ENCODE results near the gene BCAP31. TPM values are rescaled to one million over a fixed set of nuclear protein-coding genes. Genes with fewer than 3 reads are reported as not detected.
"Not testable (repeated sequence)": the region's sequence is repeated elsewhere in the genome, so short reads cannot be mapped to it uniquely, and the experiment has no call there.

The BCAP31 gene
- total RNA-seq, 1 donor, result 111 TPM

GRCh38 chrX:153703036-153703370 is 21.2 kb downstream of the BCAP31 start:
- no peak overlapping the region for H3K4me3 ChIP-seq (ENCODE audit: low read depth, low read length)
- TF ChIP-seq CTCF (IDR thresholded peaks at IDR 0.05; ENCODE audit: insufficient read depth, low read length), result no peak
- DNase-seq (ENCODE audit: low read depth), result peak; percentile 70

- H3K4me3 ChIP-seq (ENCODE audit: low read depth, low read length), result no peak overlapping the region
- no peak for DNase-seq (ENCODE audit: low read depth)
Observed at GRCh38 chrX:153702336-153703035, 21.7 kb downstream of the BCAP31 start.

GRCh38 chrX:153701706-153702105 is 22.5 kb downstream of the BCAP31 start:
- H3K4me3 ChIP-seq (ENCODE audit: low read depth, low read length), result no peak overlapping the region
- no peak for TF ChIP-seq CTCF (IDR thresholded peaks at IDR 0.05; ENCODE audit: insufficient read depth, low read length)
- no peak for DNase-seq (ENCODE audit: low read depth)

More at GRCh38 chrX:153702336-153703035, 21.7 kb downstream of the BCAP31 start:
- TF ChIP-seq CTCF (IDR thresholded peaks at IDR 0.05; ENCODE audit: insufficient read depth, low read length), result no peak

GRCh38 chrX:153700967-153701366 is 23.2 kb downstream of the BCAP31 start:
- no peak overlapping the region for H3K4me3 ChIP-seq (ENCODE audit: low read depth, low read length)
- no peak for DNase-seq (ENCODE audit: low read depth)
- TF ChIP-seq CTCF (IDR thresholded peaks at IDR 0.05; ENCODE audit: insufficient read depth, low read length), result no peak

- DNase-seq (ENCODE audit: low read depth), result no peak
Observed at GRCh38 chrX:153700376-153700945, 23.7 kb downstream of the BCAP31 start.

GRCh38 chrX:153699784-153700371 is 24.3 kb downstream of the BCAP31 start:
- DNase-seq (ENCODE audit: low read depth); H3K4me3 ChIP-seq (ENCODE audit: low read depth, low read length): not testable (repeated sequence)

More at GRCh38 chrX:153700376-153700945, 23.7 kb downstream of the BCAP31 start:
- H3K4me3 ChIP-seq (ENCODE audit: low read depth, low read length), result no peak overlapping the region
- no peak for TF ChIP-seq CTCF (IDR thresholded peaks at IDR 0.05; ENCODE audit: insufficient read depth, low read length)

- not testable (repeated sequence) for DNase-seq (ENCODE audit: low read depth); H3K4me3 ChIP-seq (ENCODE audit: low read depth, low read length)
Observed at GRCh38 chrX:153699210-153699783, 24.9 kb downstream of the BCAP31 start.
